ENCODE data around the gene C19orf73. TPM values are rescaled to one million over a fixed set of nuclear protein-coding genes. Genes with fewer than 3 reads are reported as not detected.

The C19orf73 gene
- total and polyA plus RNA-seq, 9 of the 15 experiments (the other 6 are each of a cell fraction or from before 2014, with no cell fraction given), result 0.08 to 7.4 (median 1.4) TPM

DNA sequence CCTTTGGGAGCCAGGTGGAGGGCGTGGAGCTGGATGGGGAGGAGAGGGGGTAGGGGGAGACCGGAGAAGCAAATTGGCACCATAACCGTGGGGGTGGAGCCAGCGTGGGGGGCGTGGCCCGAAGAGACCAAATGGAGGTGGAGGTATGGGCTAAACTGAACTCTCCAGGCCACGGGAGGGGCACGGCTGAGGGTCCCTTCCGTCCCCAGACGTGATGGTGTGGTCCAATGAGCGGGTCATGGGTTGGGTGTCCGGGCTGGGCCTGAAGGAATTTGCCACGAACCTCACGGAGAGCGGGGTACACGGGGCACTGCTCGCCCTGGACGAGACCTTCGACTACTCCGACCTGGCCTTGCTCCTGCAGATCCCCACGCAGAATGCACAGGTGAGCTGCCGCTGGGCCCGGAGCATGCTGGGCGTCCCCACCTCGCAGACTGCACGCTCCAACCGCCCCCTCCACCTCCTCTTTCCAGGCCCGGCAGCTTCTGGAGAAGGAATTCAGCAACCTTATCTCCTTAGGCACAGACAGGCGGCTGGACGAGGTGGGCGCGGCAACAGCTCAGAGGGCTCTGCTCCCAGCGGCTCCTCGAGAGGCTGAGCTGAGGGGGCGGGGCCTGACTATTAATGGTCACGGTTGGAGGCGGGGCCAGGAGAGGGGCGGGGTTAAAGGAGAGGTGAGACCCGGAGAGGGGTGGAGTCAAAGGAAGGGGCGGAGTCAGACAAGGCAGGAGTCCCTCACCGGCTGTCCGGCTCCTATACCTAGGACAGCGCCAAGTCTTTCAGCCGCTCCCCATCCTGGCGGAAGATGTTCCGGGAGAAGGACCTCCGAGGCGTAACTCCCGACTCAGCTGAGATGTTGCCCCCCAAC is 30.1 kb upstream of the C19orf73 start (continued):
- TF ChIP-seq, protein P1, sequence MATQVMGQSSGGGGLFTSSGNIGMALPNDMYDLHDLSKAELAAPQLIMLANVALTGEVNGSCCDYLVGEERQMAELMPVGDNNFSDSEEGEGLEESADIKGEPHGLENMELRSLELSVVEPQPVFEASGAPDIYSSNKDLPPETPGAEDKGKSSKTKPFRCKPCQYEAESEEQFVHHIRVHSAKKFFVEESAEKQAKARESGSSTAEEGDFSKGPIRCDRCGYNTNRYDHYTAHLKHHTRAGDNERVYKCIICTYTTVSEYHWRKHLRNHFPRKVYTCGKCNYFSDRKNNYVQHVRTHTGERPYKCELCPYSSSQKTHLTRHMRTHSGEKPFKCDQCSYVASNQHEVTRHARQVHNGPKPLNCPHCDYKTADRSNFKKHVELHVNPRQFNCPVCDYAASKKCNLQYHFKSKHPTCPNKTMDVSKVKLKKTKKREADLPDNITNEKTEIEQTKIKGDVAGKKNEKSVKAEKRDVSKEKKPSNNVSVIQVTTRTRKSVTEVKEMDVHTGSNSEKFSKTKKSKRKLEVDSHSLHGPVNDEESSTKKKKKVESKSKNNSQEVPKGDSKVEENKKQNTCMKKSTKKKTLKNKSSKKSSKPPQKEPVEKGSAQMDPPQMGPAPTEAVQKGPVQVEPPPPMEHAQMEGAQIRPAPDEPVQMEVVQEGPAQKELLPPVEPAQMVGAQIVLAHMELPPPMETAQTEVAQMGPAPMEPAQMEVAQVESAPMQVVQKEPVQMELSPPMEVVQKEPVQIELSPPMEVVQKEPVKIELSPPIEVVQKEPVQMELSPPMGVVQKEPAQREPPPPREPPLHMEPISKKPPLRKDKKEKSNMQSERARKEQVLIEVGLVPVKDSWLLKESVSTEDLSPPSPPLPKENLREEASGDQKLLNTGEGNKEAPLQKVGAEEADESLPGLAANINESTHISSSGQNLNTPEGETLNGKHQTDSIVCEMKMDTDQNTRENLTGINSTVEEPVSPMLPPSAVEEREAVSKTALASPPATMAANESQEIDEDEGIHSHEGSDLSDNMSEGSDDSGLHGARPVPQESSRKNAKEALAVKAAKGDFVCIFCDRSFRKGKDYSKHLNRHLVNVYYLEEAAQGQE (IDR thresholded peaks at IDR 0.05; ENCODE audit: borderline replicate concordance), result peak; percentile 97
- TF ChIP-seq, protein P1 (CRISPR knock-in tag; IDR thresholded peaks at IDR 0.05; ENCODE audit: low read depth), result peak; percentile 94
- TF ChIP-seq NR1H2 (CRISPR knock-in tag; IDR thresholded peaks at IDR 0.05), result no peak
- no peak for TF ChIP-seq HOXB6 (CRISPR knock-in tag; IDR thresholded peaks at IDR 0.05; ENCODE audit: borderline replicate concordance)
- no peak for TF ChIP-seq SMARCB1 (IDR thresholded peaks at IDR 0.05; ENCODE audit: insufficient read length, low read depth)
- TF ChIP-seq CCNT2 (IDR thresholded peaks at IDR 0.05; ENCODE audit: borderline replicate concordance, extremely low read depth, insufficient read length, low read depth, low read length), result peak; percentile 63
- TF ChIP-seq, protein P2, sequence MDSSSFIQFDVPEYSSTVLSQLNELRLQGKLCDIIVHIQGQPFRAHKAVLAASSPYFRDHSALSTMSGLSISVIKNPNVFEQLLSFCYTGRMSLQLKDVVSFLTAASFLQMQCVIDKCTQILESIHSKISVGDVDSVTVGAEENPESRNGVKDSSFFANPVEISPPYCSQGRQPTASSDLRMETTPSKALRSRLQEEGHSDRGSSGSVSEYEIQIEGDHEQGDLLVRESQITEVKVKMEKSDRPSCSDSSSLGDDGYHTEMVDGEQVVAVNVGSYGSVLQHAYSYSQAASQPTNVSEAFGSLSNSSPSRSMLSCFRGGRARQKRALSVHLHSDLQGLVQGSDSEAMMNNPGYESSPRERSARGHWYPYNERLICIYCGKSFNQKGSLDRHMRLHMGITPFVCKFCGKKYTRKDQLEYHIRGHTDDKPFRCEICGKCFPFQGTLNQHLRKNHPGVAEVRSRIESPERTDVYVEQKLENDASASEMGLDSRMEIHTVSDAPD (CRISPR knock-in tag; IDR thresholded peaks at IDR 0.05), result no peak
- TF ChIP-seq ZFP1 (CRISPR knock-in tag; IDR thresholded peaks at IDR 0.05), result no peak
- peak; percentile 81; the same call in 1 of the 2 replicates for TF ChIP-seq ZEB2 (IDR thresholded peaks at IDR 0.05)
- TF ChIP-seq, protein P3, sequence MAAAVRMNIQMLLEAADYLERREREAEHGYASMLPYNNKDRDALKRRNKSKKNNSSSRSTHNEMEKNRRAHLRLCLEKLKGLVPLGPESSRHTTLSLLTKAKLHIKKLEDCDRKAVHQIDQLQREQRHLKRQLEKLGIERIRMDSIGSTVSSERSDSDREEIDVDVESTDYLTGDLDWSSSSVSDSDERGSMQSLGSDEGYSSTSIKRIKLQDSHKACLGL (CRISPR knock-in tag; IDR thresholded peaks at IDR 0.05; ENCODE audit: borderline replicate concordance, poor library complexity, severe bottlenecking), result no peak
- no peak for TF ChIP-seq ZNF79 (CRISPR knock-in tag; IDR thresholded peaks at IDR 0.05; ENCODE audit: low read depth)
- no peak for TF ChIP-seq ZNF212 (CRISPR knock-in tag; IDR thresholded peaks at IDR 0.05)
- TF ChIP-seq ELF1 (tag; IDR thresholded peaks at IDR 0.05), result no peak
- TF ChIP-seq, protein P4, sequence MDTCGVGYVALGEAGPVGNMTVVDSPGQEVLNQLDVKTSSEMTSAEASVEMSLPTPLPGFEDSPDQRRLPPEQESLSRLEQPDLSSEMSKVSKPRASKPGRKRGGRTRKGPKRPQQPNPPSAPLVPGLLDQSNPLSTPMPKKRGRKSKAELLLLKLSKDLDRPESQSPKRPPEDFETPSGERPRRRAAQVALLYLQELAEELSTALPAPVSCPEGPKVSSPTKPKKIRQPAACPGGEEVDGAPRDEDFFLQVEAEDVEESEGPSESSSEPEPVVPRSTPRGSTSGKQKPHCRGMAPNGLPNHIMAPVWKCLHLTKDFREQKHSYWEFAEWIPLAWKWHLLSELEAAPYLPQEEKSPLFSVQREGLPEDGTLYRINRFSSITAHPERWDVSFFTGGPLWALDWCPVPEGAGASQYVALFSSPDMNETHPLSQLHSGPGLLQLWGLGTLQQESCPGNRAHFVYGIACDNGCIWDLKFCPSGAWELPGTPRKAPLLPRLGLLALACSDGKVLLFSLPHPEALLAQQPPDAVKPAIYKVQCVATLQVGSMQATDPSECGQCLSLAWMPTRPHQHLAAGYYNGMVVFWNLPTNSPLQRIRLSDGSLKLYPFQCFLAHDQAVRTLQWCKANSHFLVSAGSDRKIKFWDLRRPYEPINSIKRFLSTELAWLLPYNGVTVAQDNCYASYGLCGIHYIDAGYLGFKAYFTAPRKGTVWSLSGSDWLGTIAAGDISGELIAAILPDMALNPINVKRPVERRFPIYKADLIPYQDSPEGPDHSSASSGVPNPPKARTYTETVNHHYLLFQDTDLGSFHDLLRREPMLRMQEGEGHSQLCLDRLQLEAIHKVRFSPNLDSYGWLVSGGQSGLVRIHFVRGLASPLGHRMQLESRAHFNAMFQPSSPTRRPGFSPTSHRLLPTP (IDR thresholded peaks at IDR 0.05; ENCODE audit: borderline replicate concordance, extremely low read depth, insufficient read length), result no peak

Data from K562 (cell line).